Activated T-helper 17 cell treated with anti-CD3 and anti-CD28 coated beads, Interleukin-2, amount 50 U/mL, for 72 hours (primary cell): Measurements from ENCODE around the gene PAQR4. TPM values are rescaled to one million over a fixed set of nuclear protein-coding genes. Genes with fewer than 3 reads are reported as not detected.
"Not testable (repeated sequence)": the region's sequence is repeated elsewhere in the genome, so short reads cannot be mapped to it uniquely, and the experiment has no call there.

Experiments used
- ATAC-seq: fragments of 150-1000 bp; cut with Tn5 transposase; replicated peaks from 2 replicates; pipeline ENCODE4 v1.10.0; 2021; ENCODE audit warnings: mild to moderate bottlenecking, moderate library complexity
- H3K27ac Mint-ChIP-seq: one replicate; pipeline ENCODE4 v1.8.0; 2022; ENCODE audit warnings: mixed read lengths
- H3K27me3 Mint-ChIP-seq: one replicate; pipeline ENCODE4 v1.8.0; 2022; ENCODE audit warnings: mixed read lengths
- H3K36me3 Mint-ChIP-seq: one replicate; pipeline ENCODE4 v1.8.0; 2022; ENCODE audit warnings: low read depth, mild to moderate bottlenecking, mixed read lengths
- H3K4me1 Mint-ChIP-seq: one replicate; pipeline ENCODE4 v1.8.0; 2022; ENCODE audit warnings: mixed read lengths
- H3K4me3 Mint-ChIP-seq: one replicate; pipeline ENCODE4 v1.8.0; 2022; ENCODE audit warnings: mild to moderate bottlenecking, mixed read lengths
- H3K9me3 Mint-ChIP-seq: one replicate; pipeline ENCODE4 v1.8.0; 2022; ENCODE audit warnings: mixed read lengths
- total RNA-seq, 2 donors: library from RNA; stranded (reverse); gene quantifications; one replicate each; pipeline ENCODE4 v1.2.3, GENCODE V29; 2022

Gene PAQR4
- total RNA-seq, 2 donors from 2014 or later, result 24.4 to 41.4 TPM

DNA sequence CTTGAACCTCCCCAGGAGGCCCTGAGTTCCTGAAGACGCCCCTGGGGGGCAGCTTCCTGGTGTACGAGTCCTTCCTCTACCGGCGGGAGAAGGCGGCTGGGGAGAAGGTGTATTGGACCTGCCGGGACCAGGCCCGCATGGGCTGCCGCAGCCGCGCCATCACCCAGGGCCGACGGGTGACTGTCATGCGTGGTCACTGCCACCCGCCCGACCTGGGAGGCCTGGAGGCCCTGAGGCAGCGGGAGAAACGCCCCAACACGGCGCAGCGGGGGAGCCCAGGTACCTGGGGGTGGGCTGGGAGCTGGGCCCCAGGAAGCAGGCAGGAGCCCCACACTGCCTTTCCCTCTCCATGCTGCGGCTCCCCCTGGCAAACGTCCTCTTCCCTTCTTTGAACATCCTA is 35.4 kb upstream of the PAQR4 start:
- Mint-ChIP-seq H3K27me3 (no peaks in the 10 kb centered on the region), H3K36me3 (peaks cover 60% of the 10 kb centered on the region), H3K9me3 (no peaks in the 10 kb centered on the region), H3K27ac (no peak overlapping the region), H3K4me1 (no peaks in the 10 kb centered on the region), H3K4me3 (no peak overlapping the region)
- no peak for ATAC-seq

DNA sequence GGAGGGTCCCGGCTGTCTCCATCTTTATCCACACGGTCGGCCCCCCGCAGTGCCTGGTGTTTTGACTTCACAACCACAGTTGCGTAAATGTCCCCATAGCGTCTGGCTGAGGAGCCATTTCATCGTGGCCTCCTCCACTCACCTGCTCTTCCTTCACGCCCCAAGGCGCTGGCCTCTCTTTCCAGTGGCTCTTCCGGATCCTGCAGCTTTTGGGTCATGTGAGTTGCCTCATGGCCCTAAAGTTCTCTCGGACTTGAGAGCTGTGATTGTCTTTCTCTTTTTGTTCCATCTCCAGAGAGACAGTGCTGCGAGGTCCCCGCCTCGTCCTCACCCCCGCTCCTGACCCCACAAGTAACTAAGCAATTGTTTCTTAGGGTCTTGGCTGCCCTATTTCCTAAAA is 34.7 kb upstream of the PAQR4 start:
- no peaks in the 10 kb centered on the region for H3K4me1 Mint-ChIP-seq
- no peak for ATAC-seq
- H3K27ac Mint-ChIP-seq, result no peak overlapping the region
- peaks cover 68% of the 10 kb centered on the region for H3K36me3 Mint-ChIP-seq
- no peak overlapping the region for H3K4me3 Mint-ChIP-seq
- H3K9me3 Mint-ChIP-seq, result no peaks in the 10 kb centered on the region
- H3K27me3 Mint-ChIP-seq, result no peaks in the 10 kb centered on the region

DNA sequence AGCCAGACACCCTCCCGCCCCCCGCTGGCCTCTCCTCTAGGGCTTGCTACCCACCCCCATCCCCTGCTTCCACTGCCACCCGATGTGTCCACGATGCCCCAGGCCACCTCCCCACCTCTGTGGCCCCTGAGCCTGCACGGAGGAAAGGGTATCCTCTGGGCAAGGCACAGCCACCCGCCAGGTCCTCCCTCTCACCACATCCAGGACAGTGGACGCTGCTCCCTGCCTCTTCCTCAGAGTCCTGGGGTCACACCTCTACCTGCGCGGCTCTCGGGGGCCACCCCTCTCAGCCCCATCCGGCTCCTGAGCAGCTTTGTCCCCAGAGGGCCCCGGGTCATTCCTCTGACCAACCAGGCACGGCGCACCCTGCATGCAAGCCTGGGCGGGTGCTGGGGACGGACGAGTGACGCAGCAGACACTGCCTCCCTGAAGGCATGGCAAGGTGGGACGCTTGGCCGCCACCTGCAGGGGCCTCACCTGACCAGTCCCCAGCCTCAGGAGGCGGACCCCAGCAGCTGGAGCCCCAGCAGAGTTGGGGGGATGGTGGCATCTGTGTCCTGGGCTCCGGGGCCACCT is 32.6 kb upstream of the PAQR4 start:
- H3K36me3 Mint-ChIP-seq, result peaks cover 86% of the 10 kb centered on the region
- no peaks in the 10 kb centered on the region for H3K4me1 Mint-ChIP-seq
- no peaks in the 10 kb centered on the region for H3K27me3 Mint-ChIP-seq
- no peaks in the 10 kb centered on the region for H3K9me3 Mint-ChIP-seq
- H3K27ac Mint-ChIP-seq, result no peak overlapping the region
- H3K4me3 Mint-ChIP-seq, result no peak overlapping the region
- ATAC-seq, result no peak

DNA sequence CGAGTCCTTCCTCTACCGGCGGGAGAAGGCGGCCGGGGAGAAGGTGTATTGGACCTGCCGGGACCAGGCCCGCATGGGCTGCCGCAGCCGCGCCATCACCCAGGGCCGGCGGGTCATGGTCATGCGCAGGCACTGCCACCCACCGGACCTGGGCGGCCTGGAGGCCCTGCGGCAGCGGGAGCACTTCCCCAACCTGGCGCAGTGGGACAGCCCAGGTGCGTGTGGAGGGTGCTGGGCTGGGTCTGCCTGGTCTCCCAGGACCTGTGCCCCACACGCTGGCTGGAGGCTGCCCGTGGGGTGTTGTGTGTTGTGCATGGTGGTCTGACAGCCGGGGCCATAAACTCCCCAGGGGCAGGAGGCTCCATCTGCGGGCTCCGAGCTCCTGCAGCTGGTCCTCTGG is 32.0 kb upstream of the PAQR4 start:
- H3K27me3 Mint-ChIP-seq, result no peaks in the 10 kb centered on the region
- H3K27ac Mint-ChIP-seq, result no peak overlapping the region
- ATAC-seq, result no peak
- no peak overlapping the region for H3K4me3 Mint-ChIP-seq
- H3K9me3 Mint-ChIP-seq, result no peaks in the 10 kb centered on the region
- no peaks in the 10 kb centered on the region for H3K4me1 Mint-ChIP-seq
- peaks cover 86% of the 10 kb centered on the region for H3K36me3 Mint-ChIP-seq

DNA sequence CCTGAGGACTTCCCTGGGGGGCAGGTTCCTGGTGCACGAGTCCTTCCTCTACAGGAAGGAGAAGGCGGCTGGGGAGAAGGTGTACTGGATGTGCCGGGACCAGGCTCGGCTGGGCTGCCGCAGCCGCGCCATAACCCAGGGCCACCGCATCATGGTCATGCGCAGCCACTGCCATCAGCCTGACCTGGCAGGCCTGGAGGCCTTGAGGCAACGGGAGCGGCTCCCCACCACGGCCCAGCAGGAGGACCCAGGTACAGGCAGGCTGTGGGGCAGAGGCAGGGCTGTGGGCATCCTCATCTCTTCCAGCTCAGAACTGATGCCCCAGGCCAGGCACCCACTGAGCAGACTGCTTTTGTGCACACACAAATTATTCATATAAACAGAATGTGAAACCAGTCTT is 30.9 kb upstream of the PAQR4 start:
- no peak overlapping the region for H3K27ac Mint-ChIP-seq
- no peak overlapping the region for H3K4me3 Mint-ChIP-seq
- no peak for ATAC-seq
- H3K27me3 Mint-ChIP-seq, result no peaks in the 10 kb centered on the region
- peaks cover 87% of the 10 kb centered on the region for H3K36me3 Mint-ChIP-seq
- H3K4me1 Mint-ChIP-seq, result no peaks in the 10 kb centered on the region
- no peaks in the 10 kb centered on the region for H3K9me3 Mint-ChIP-seq

DNA sequence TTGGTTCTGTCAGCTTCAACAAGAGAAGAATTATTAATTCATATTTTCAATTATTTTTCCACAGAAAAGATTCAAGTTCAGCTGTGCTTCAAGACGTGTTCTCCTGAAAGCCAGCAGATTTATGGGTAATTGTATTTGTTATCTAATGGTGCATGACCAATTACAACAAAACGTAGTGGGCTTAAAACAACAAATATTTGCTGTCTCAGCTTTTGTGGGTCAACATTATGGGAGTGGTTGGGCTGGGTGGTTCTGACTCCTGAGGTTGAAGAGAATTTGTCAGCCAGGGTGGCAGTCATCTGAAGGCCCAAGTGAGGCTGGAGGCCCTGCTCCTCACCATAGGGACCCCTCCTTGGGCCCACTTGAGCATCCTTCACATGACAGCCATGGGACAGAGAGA is 29.2 kb upstream of the PAQR4 start:
- Mint-ChIP-seq H3K27ac (no peak overlapping the region), H3K9me3 (no peaks in the 10 kb centered on the region), H3K4me1 (no peaks in the 10 kb centered on the region), H3K4me3 (no peak overlapping the region), H3K36me3 (peaks cover 83% of the 10 kb centered on the region), H3K27me3 (no peaks in the 10 kb centered on the region)
- no peak for ATAC-seq

DNA sequence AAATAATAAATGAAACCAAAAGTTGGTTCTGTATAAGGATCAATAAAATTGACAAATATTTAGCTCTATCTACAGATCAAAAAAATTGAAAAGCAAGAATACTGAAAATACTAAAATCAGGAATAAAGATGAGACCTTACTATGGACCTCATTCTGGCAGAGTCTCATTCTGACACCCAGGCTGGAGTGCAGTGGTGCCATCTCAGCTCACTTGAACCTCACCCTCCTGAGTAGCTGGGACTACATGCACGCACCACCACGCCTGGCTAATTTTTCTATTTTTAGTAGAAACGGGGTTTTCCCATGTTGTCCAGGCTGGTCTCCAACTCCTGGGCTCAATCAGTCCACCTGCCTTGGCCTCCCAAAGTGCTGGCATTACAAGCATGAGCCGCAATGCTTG is 27.1 kb upstream of the PAQR4 start:
- H3K4me3 Mint-ChIP-seq, result no peak overlapping the region
- no peaks in the 10 kb centered on the region for H3K4me1 Mint-ChIP-seq
- no peaks in the 10 kb centered on the region for H3K27me3 Mint-ChIP-seq
- peaks cover 71% of the 10 kb centered on the region for H3K36me3 Mint-ChIP-seq
- no peak overlapping the region for H3K27ac Mint-ChIP-seq
- no peaks in the 10 kb centered on the region for H3K9me3 Mint-ChIP-seq
- no peak for ATAC-seq

DNA sequence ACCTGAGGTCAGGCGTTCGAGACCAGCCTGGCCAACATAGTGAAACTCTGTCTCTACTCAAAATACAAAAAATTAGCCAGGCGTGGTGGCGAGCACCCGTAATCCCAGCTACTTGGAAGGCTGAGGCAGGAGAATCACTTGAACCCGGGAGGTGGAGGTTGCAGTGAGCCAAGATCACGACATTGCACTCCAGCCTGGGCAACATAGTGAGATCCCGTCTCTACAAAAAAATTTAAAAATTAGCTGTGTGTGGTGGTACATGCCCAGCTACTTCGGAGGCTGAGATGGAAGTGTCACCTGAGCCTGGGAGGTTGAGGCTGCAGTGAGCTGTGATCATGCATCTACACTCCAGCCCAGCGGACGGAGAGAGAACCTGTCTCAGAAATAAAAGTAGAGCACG is 25.4 kb upstream of the PAQR4 start:
- H3K4me1 Mint-ChIP-seq, H3K27me3 Mint-ChIP-seq, H3K27ac Mint-ChIP-seq, ATAC-seq, H3K4me3 Mint-ChIP-seq, H3K9me3 Mint-ChIP-seq: not testable (repeated sequence)
- peaks cover 59% of the 10 kb centered on the region for H3K36me3 Mint-ChIP-seq

DNA sequence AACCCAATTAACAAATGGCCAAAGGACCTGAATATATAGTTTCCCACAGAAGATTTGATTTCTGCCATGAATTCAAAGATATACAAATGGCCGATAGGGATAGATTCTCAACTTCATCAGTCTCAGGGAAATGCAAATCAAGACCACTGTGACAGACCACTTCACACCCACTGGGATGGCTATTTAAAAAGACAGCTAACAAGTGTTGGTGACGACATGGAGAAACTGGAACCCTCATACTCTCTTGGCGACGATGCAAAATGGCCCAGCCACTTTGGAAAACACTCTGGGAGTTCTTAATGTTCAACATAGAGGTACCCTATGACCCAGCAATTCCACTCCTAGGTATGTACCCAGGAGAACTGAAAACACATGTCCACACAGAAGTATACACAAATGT is 22.5 kb upstream of the PAQR4 start:
- ATAC-seq, result no peak
- Mint-ChIP-seq H3K27ac (no peak overlapping the region), H3K27me3 (no peaks in the 10 kb centered on the region), H3K4me3 (no peak overlapping the region), H3K36me3 (peaks cover 30% of the 10 kb centered on the region), H3K9me3 (no peaks in the 10 kb centered on the region), H3K4me1 (no peaks in the 10 kb centered on the region)

DNA sequence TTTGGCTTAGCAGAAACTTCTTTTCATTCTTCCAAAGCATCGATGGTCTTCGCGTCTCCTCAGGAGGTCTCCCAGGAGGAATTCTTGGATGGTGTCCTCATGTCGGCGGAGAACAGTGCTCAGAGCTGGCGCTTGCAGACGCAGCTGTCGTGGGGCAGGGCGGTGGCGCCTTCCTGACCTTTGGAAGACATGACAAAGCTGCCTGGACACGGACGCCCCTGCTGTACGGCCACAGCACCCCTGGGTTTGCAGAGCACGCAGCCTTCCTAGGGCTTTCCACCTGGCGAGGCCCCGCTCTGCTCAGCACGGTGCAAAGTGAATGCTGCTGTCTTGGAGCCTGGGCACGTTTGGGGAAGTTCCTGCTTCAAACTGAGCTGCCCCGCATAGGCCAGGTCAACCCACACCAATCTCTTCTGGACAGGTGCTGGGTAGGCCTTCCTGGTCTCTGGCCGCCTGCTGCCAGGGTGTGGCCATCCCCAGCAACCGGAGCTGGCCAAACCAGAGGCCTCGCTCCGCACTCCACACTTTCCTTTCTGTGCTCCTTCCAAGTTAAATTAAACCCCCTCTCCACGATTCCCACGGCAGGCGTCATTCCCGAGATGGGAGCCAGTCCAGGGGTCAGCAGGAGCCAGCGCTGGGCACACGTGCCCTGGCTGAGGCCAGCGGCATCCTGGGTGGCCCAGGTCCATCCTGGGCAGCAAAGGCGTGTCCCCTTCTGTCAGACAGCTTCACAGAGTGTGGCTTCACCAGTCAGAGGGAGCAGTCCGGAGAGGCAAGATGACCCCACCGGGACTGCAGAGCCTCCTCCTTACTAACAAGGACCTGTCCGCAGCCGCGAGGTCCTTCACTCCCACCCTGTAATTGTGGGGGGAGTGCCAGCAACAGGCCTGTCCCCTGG is 20.1 kb upstream of the PAQR4 start:
- no peak for ATAC-seq
- Mint-ChIP-seq H3K27ac (no peak overlapping the region), H3K9me3 (no peaks in the 10 kb centered on the region), H3K36me3 (peaks cover 7% of the 10 kb centered on the region), H3K4me1 (no peaks in the 10 kb centered on the region), H3K27me3 (no peaks in the 10 kb centered on the region), H3K4me3 (no peak overlapping the region)

DNA sequence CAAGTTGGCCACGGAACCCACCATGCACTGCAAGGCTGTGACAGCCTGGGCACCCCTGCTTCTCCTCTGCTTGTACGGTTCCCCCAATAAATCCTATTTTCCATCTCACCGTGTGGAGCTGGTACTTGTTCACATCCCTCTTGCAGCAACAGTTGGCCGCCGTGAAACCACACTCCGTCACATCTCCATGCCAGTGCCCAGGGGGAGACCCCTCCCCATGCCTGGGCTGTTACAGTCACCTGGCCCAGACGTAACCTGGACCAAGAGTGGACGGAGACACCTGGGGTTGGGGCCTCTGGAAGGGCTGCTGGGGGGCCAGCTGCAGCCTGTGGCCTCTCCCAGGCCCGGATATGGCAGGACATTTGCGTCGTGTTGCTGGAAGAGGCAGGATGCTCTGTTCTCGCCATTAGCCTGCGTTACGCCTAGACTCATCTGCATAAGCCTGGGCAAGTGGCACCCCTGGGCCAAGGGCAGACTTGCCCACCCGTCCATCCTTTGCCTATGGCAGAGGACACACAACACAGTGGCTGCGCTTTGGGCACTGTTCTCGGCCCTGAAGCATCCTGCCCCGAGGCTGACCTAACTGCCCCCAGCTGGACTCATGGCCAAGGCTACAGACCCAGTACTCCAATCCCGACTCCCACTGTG is 19.3 kb upstream of the PAQR4 start:
- Mint-ChIP-seq H3K4me3 (no peak overlapping the region), H3K4me1 (no peaks in the 10 kb centered on the region), H3K9me3 (no peaks in the 10 kb centered on the region), H3K27ac (no peak overlapping the region), H3K36me3 (peaks cover 7% of the 10 kb centered on the region), H3K27me3 (no peaks in the 10 kb centered on the region)
- ATAC-seq, result no peak

DNA sequence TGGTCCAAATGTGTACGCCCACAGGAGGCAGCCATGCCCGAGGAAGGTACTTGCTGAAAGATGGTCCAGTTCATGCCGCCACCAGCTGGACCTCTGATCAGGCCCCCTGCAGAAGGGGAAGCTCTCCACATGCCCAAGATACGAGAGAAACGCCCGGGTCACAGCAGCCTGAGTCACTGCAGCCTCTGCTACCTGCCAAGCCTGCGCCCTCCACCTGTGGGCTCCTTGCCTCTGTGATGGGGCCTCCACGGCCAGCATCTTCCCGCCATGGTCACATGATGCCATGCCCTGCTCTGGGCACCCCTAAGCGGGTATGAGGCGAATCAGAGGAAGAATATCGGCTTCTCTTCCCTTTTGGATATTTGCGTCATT is 18.8 kb upstream of the PAQR4 start:
- H3K36me3 Mint-ChIP-seq, result peaks cover 7% of the 10 kb centered on the region

DNA sequence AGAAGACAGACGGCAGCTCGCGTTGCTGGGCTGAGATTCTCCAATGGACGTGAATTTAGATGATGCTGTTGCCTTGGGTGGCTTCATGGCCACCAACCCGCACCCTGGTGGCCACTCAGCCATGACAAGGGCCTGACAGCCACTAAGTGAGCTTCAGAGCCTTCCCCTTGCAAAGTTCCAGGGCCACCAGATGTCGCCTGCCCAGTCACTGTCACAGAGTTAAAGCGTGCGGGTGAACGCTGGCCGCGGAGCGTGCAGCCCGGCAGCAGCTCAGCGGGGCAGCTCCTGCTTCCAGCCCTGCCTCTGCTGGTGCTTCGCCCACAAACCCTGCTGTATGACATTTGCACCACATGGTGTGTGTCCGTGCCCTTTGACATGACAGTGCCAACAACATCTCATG is 18.4 kb upstream of the PAQR4 start:
- Mint-ChIP-seq H3K27me3 (no peaks in the 10 kb centered on the region), H3K9me3 (no peaks in the 10 kb centered on the region), H3K36me3 (peaks cover 7% of the 10 kb centered on the region), H3K4me1 (no peaks in the 10 kb centered on the region), H3K4me3 (no peak overlapping the region), H3K27ac (no peak overlapping the region)
- ATAC-seq, result no peak

More for the DNA sequence above, 18.8 kb upstream of the PAQR4 start:
- no peak for ATAC-seq
- Mint-ChIP-seq H3K9me3 (no peaks in the 10 kb centered on the region), H3K4me3 (no peak overlapping the region), H3K27ac (no peak overlapping the region), H3K4me1 (no peaks in the 10 kb centered on the region), H3K27me3 (no peaks in the 10 kb centered on the region)

DNA sequence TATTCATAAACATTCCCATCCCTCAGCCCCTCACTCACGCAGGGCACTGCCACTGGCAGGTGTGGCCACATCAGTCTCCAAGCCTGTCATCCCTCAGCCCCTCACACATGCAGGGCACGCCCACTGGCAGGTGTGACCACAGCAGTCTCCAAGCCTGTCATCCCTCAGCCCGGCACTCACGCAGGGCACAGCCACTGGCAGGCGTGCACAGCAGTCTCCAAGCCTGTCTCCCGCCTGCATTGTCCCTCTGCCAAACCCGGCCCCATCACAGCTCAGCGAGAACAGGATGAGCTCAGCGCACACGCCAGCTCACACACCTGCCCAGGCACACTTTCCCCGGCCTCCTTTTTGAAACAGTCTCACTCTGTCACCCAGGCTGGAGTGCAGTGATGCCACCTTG is 16.5 kb upstream of the PAQR4 start:
- Mint-ChIP-seq H3K27me3 (peaks cover 4% of the 10 kb centered on the region), H3K4me1 (no peaks in the 10 kb centered on the region), H3K4me3 (no peak overlapping the region), H3K36me3 (no peaks in the 10 kb centered on the region), H3K27ac (no peak overlapping the region), H3K9me3 (no peaks in the 10 kb centered on the region)
- no peak for ATAC-seq
